ENCODE measurements around the gene TIGIT. TPM values are rescaled to one million over a fixed set of nuclear protein-coding genes. Genes with fewer than 3 reads are reported as not detected.

Gene TIGIT
- total RNA-seq, 4 donors from 2014 or later: 0.08 to 1.1 (median 0.27) TPM; not detected in 1

GRCh38 chr3:114333180-114333922, 39.5 kb downstream of the TIGIT start:
- H3K36me3 ChIP-seq: peaks cover 0 to 24% of the 10 kb centered on the region in 2 donors
- no peak overlapping the region for H3K27ac ChIP-seq
- TF ChIP-seq EP300 (IDR thresholded peaks at IDR 0.05) (no peak), POLR2AphosphoS5 (IDR thresholded peaks at IDR 0.05) (no peak), POLR2A (IDR thresholded peaks at IDR 0.05) (no peak)
- TF ChIP-seq, protein P1, sequence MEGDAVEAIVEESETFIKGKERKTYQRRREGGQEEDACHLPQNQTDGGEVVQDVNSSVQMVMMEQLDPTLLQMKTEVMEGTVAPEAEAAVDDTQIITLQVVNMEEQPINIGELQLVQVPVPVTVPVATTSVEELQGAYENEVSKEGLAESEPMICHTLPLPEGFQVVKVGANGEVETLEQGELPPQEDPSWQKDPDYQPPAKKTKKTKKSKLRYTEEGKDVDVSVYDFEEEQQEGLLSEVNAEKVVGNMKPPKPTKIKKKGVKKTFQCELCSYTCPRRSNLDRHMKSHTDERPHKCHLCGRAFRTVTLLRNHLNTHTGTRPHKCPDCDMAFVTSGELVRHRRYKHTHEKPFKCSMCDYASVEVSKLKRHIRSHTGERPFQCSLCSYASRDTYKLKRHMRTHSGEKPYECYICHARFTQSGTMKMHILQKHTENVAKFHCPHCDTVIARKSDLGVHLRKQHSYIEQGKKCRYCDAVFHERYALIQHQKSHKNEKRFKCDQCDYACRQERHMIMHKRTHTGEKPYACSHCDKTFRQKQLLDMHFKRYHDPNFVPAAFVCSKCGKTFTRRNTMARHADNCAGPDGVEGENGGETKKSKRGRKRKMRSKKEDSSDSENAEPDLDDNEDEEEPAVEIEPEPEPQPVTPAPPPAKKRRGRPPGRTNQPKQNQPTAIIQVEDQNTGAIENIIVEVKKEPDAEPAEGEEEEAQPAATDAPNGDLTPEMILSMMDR (IDR thresholded peaks at IDR 0.05): no peak
- H3K27me3 ChIP-seq: no peaks in the 10 kb centered on the region
- H3K9me3 ChIP-seq: no peaks in the 10 kb centered on the region
- no peak for ATAC-seq
- 64 to 66% methylated on average over 4 of the region's 4 CpGs for WGBS, 2 donors (ENCODE audit: low coverage in 1 of 2)
- no peak overlapping the region for H3K4me3 ChIP-seq
- no peaks in the 10 kb centered on the region for H3K4me1 ChIP-seq

- Histone ChIP-seq H3K27me3 (no peaks in the 10 kb centered on the region), H3K27ac (no peak overlapping the region), H3K9me3 (no peaks in the 10 kb centered on the region), H3K36me3 (peaks cover 0 to 29% of the 10 kb centered on the region in 2 donors), H3K4me3 (no peak overlapping the region), H3K4me1 (no peaks in the 10 kb centered on the region)
- 82 to 94% methylated on average over 2 of the region's 2 CpGs for WGBS, 2 donors (ENCODE audit: low coverage in 1 of 2)
- TF ChIP-seq POLR2A (IDR thresholded peaks at IDR 0.05): no peak
- no peak for ATAC-seq
Observed at GRCh38 chr3:114333923-114334240, 40.1 kb downstream of the TIGIT start.

- ATAC-seq: no peak
- 67 to 83% methylated on average over 1 of the region's 1 CpG for WGBS, 2 donors (ENCODE audit: low coverage in 1 of 2)
Observed at GRCh38 chr3:114336122-114336697, 42.4 kb downstream of the TIGIT start.

GRCh38 chr3:114336857-114337256, 43.0 kb downstream of the TIGIT start:
- Histone ChIP-seq H3K4me1 (no peaks in the 10 kb centered on the region), H3K27ac (no peak overlapping the region), H3K36me3 (peaks cover 0 to 38% of the 10 kb centered on the region in 2 donors), H3K9me3 (no peaks in the 10 kb centered on the region), H3K4me3 (no peak overlapping the region), H3K27me3 (no peaks in the 10 kb centered on the region)
- TF ChIP-seq, protein P1 (IDR thresholded peaks at IDR 0.05): no peak
- TF ChIP-seq POLR2AphosphoS5 (IDR thresholded peaks at IDR 0.05): no peak
- no peak for TF ChIP-seq POLR2A (IDR thresholded peaks at IDR 0.05)
- no peak for TF ChIP-seq EP300 (IDR thresholded peaks at IDR 0.05)
- no peak for ATAC-seq
- 84 to 92% methylated on average over 3 of the region's 3 CpGs for WGBS, 2 donors (ENCODE audit: low coverage in 1 of 2)

More at GRCh38 chr3:114336122-114336697, 42.4 kb downstream of the TIGIT start:
- H3K4me1 ChIP-seq: no peaks in the 10 kb centered on the region
- no peak overlapping the region for H3K4me3 ChIP-seq
- H3K36me3 ChIP-seq: peaks cover 0 to 39% of the 10 kb centered on the region in 2 donors
- TF ChIP-seq, protein P1 (IDR thresholded peaks at IDR 0.05): peak; percentile 19 to 31 (median 22)
- TF ChIP-seq EP300 (IDR thresholded peaks at IDR 0.05): no peak
- TF ChIP-seq POLR2A (IDR thresholded peaks at IDR 0.05): no peak
- no peaks in the 10 kb centered on the region for H3K9me3 ChIP-seq
- no peak overlapping the region for H3K27ac ChIP-seq
- no peaks in the 10 kb centered on the region for H3K27me3 ChIP-seq

DNA sequence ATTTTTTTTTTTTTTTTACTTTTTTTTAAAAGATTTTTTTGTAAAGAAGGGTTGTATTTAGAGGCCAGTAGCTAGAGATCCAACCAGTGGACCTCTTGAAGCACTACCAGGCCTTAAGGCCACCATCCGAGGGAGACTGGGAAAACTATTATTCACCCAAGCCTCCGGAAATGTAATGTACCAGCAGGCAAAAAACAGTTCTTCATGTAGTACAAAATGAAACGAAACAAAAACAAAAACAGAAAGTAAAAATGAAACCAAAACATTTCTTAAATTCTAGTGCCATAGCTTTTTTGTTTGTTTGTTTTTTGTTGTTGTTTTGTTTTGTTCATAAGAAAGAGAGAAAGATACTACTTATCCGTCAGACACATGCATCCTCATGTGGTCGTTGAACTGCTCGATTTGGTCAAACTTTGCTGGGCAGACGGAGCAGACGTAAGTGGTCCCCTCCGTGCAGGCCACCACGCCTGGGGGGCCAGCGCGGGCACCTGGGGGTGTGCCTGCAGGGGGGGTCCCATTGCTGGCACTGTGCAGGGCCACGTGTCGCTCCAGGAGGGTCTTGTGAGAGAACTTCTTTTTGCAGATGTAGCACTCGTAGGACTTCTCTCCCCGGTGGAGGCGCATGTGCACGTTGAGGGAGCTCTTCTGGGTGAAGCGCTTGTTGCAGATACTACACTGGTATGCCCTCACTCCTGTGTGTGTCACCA, 45.0 kb downstream of the TIGIT start:
- no peaks in the 10 kb centered on the region for H3K4me1 ChIP-seq
- H3K4me3 ChIP-seq: no peak overlapping the region
- H3K27me3 ChIP-seq: no peaks in the 10 kb centered on the region
- peaks cover 0 to 41% of the 10 kb centered on the region in 2 donors for H3K36me3 ChIP-seq
- H3K9me3 ChIP-seq: no peaks in the 10 kb centered on the region
- TF ChIP-seq EP300 (IDR thresholded peaks at IDR 0.05): no peak
- no peak for TF ChIP-seq POLR2AphosphoS5 (IDR thresholded peaks at IDR 0.05)
- TF ChIP-seq, protein P1 (IDR thresholded peaks at IDR 0.05): no peak
- no peak for TF ChIP-seq POLR2A (IDR thresholded peaks at IDR 0.05)
- 89 to 97% methylated on average over 4 to 9 of the region's 19 CpGs for WGBS, 2 donors (ENCODE audit: low coverage in 1 of 2)
- H3K27ac ChIP-seq: no peak overlapping the region
- no peak for ATAC-seq
